ENCODE measurements around the gene SLC12A1.

Gene SLC12A1

GRCh38 chr15:48336940-48337339 is 130.8 kb downstream of the SLC12A1 start:
- TF ChIP-seq CTCF (IDR thresholded peaks at IDR 0.05; ENCODE audit: insufficient read depth, low read depth, low read length, missing control alignments): peak; percentile 28
- H3K4me3 ChIP-seq (ENCODE audit: low read depth, low read length): no peak overlapping the region
- DNase-seq (ENCODE audit: low read depth): peak; percentile 33

- no peak for DNase-seq (ENCODE audit: low read depth)
- no peak overlapping the region for H3K4me3 ChIP-seq (ENCODE audit: low read depth, low read length)
- TF ChIP-seq CTCF (IDR thresholded peaks at IDR 0.05; ENCODE audit: insufficient read depth, low read depth, low read length, missing control alignments): no peak
These were observed 131.5 kb downstream of the SLC12A1 start for GRCh38 chr15:48337607-48338006.

- no peak overlapping the region for H3K4me3 ChIP-seq (ENCODE audit: low read depth, low read length)
- no peak for TF ChIP-seq CTCF (IDR thresholded peaks at IDR 0.05; ENCODE audit: insufficient read depth, low read depth, low read length, missing control alignments)
- no peak for DNase-seq (ENCODE audit: low read depth)
These were observed 134.0 kb downstream of the SLC12A1 start for GRCh38 chr15:48340111-48340510.

- H3K4me3 ChIP-seq (ENCODE audit: low read depth, low read length): no peak overlapping the region
- no peak for DNase-seq (ENCODE audit: low read depth)
- no peak for TF ChIP-seq CTCF (IDR thresholded peaks at IDR 0.05; ENCODE audit: insufficient read depth, low read depth, low read length, missing control alignments)
These were observed 137.8 kb downstream of the SLC12A1 start for GRCh38 chr15:48343865-48344264.

GRCh38 chr15:48345516-48345915 is 139.4 kb downstream of the SLC12A1 start:
- H3K4me3 ChIP-seq (ENCODE audit: low read depth, low read length): no peak overlapping the region
- no peak for TF ChIP-seq CTCF (IDR thresholded peaks at IDR 0.05; ENCODE audit: insufficient read depth, low read depth, low read length, missing control alignments)
- DNase-seq (ENCODE audit: low read depth): no peak

- peak; percentile 79 for DNase-seq (ENCODE audit: low read depth)
- no peak overlapping the region for H3K4me3 ChIP-seq (ENCODE audit: low read depth, low read length)
- TF ChIP-seq CTCF (IDR thresholded peaks at IDR 0.05; ENCODE audit: insufficient read depth, low read depth, low read length, missing control alignments): peak; percentile 79
These were observed 146.5 kb downstream of the SLC12A1 start for GRCh38 chr15:48352474-48353072.
